HG02678 (cell line): ENCODE measurements around the gene KLK11.

Source experiments
- ATAC-seq: cut with Tn5 transposase; IDR thresholded peaks from one replicate; pipeline ENCODE4 v1.9.1; 2021; ENCODE audit warnings: mild to moderate bottlenecking, moderate library complexity; ENCODE audit not compliant: unreplicated experiment

Gene KLK11

DNA sequence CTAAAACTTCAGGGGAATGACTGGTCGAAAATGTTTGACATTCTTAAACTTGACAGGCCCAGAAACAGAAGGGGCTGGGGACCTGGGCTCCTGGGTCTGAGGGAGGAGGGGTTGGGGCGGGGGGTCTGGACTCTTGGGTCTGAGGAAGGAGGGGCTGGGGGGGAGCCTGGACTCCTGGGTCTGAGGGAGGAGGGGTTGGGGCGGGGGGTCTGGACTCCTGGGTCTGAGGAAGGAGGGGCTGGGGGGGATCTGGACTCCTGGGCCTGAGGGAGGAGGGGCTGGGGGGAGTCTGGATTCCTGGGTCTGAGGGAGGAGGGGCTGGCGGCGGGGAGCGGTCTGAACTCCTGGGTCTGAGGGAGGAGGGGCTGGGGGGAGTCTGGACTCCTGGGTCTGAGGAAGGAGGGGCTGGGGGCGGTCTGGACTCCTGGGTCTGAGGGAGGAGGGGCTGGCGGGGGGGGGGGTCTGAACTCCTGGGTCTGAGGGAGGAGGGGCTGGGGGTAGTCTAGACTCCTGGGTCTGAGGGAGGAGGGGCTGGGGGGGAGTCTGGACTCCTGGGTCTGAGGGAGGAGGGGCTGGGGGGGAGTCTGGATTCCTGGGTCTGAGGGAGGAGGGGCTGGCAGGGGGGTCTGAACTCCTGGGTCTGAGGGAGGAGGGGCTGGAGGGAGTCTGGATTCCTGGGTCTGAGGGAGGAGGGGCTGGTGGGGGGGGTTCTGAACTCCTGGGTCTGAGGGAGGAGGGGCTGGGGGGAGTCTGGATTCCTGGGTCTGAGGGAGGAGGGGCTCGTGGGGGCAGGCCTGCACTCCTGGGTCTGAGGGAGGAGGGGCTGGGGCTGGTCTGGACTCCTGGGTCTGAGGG is 51.5 kb downstream of the KLK11 start:
- ATAC-seq, result no peak

DNA sequence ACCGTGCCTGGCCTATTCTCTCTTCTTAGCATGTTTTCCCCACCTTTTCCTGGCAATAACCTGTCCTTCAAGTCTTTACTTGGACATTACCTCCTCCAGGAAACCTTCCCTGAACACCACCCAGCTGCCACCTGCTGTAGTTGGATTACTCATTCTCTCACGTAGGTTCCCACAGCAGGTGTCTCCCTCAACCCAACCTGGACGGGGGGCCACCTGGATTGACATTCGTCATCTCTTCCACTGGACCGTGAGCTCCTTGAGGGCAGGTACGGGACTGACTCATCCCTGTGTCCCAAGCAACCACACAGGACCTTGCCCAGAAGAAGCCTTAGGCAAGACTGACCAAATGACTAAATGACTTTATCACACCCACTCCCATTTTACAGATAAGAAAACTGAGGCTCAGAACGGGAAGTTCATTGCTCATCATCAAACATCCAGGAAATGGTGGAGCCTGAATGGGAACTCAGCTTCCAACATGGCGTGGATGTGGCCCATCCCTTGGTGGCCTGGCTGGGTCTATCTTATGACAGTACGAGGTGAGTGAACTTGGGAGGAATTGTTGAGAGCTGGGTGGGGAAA is 53.5 kb downstream of the KLK11 start:
- ATAC-seq, result no peak
